Right lobe of liver (tissue), 6 donors: ENCODE measurements around the gene CPE. TPM values are rescaled to one million over a fixed set of nuclear protein-coding genes. Genes with fewer than 3 reads are reported as not detected.
"Not testable (repeated sequence)": the region's sequence is repeated elsewhere in the genome, so short reads cannot be mapped to it uniquely, and the experiment has no call there.

ENCODE experiments used
- ATAC-seq, 4 donors: fragments of 200-7000 bp; cut with Tn5 transposase; one replicate each; pipeline ENCODE4 v1.9.1; 2020; ENCODE audit warnings: mild to moderate bottlenecking in 4 of 4, moderate library complexity in 4 of 4
- DNase-seq, 3 donors: peaks; one replicate each; pipeline ENCODE4 v3.0.0-alpha.2; 2020
- H3K27ac ChIP-seq, 3 donors: fragments of 200-600 bp; one replicate each; pipeline ENCODE4 v1.8.0; 2022
- H3K27me3 ChIP-seq, 2 donors: fragments of 200-600 bp; one replicate each; pipeline ENCODE4 v1.8.0; 2022
- H3K36me3 ChIP-seq, 4 donors: fragments of 200-600 bp; sonication (generic) in 1 of 4; one replicate each; pipeline versions ENCODE4 v1.5.1 to v1.8.0; 2017 to 2022; ENCODE audit warnings: control low read depth in 1 of 4
- H3K4me1 ChIP-seq, 4 donors: fragments of 200-600 bp; sonication (generic) in 1 of 4; one replicate each; pipeline versions ENCODE4 v1.5.1 to v1.8.0; 2017 to 2022; ENCODE audit warnings: control low read depth in 1 of 4
- H3K4me3 ChIP-seq, 3 donors: fragments of 200-600 bp; one replicate each; pipeline ENCODE4 v1.8.0; 2022
- H3K9me3 ChIP-seq, 4 donors: fragments of 200-600 bp; sonication (generic) in 1 of 4; one replicate each; pipeline versions ENCODE4 v1.5.1 to v1.8.0; 2017 to 2022; ENCODE audit warnings: control low read depth in 1 of 4
- POLR2A ChIP-seq: fragments of 450-650 bp; IDR thresholded peaks from one replicate; pipeline ENCODE4 v1.6.1; 2017; ENCODE audit warnings: antibody characterized with exemption, mild to moderate bottlenecking
- WGBS: methylation state at CpG from one replicate; pipeline ENCODE4 v1.1.6; 2018; ENCODE audit warnings: low coverage, low lambda C conversion rate; ENCODE audit not compliant: insufficient coverage; ENCODE audit errors: missing lambda C conversion rate; 5-methylcytosine and 5-hydroxymethylcytosine counted together
- intact Hi-C, 2 donors: fragments of 100-400 bp; cut with DNase I; formaldehyde crosslinking; loops; one replicate each; pipeline versions ENCODE4 v1.11.2 to v1.14.1; 2022
- total RNA-seq, 6 experiments: library from RNA; depleted of rRNA in 2 of 6; stranded (reverse); fragments of >200 nt in 2 of 6; fragmentation: NEBNext Ultra II Directional in 3 of 6; extraction: Animal tissue kit (Norgen Biotek cat#: 25700) in 3 of 6; gene quantifications; one replicate each; pipeline versions ENCODE4 v1.1.0 to v1.2.4, GENCODE V29; 2016 to 2023
- TF ChIP-seq, protein P1 (sequence below), 4 donors: fragments of 200-600 bp in 3 of 4; fragments of 450-650 bp in 1 of 4; IDR thresholded peaks; one replicate each; pipeline versions ENCODE4 v1.5.1 to v1.8.0; 2016 to 2022; ENCODE audit warnings: antibody characterized with exemption in 4 of 4, mild to moderate bottlenecking in 2 of 4
- donor health status: DM: no; HTN: yes; CAD: no.
- donor health status: DM: no; HTN: no; CAD: no.
- donor health status: DM: no; HTN: no; CAD: no.
- donor health status: DM: no; HTN: yes; CAD: no.
- donor health status: DM: no; HTN: yes; CAD: no.

CPE gene
- total RNA-seq, 6 experiments from 2014 or later: 4.2 to 17.3 (median 9.4) TPM

DNA sequence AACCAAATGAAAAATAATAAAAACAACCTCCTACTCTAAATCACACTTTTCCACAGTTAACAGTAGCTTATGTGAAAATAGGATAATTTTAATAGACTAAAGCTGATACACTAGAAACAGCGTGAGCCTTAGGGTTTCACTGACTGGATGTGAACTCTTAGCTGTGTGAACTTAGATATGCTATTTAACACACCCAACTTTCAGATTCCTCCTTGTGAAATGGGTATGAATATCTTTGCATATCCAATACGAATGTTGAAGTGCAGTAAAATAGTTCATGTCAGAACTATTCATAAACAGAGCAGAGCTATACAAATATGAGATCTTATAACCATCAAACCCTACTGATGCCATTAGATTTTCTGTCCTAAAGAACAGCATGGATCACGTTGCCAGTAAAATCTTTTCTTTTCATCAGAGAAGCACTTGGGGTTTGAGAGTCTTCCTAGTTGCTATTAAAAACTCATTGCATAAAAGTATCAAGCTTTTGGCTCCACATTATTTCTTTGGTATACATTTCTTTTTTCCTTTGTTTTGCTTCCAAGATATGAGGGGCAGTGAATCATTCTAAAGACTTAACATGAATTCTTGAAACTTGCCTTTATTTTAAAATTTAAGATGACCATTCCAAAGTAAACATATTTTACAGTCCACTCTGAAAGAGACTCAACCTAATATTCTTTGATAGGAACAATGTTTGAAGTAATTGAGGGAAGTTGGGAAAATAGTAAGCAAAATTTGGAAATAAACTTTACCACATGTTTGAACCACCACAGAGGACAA is 102.4 kb downstream of the CPE start:
- no peaks in the 10 kb centered on the region for H3K27me3 ChIP-seq

DNA sequence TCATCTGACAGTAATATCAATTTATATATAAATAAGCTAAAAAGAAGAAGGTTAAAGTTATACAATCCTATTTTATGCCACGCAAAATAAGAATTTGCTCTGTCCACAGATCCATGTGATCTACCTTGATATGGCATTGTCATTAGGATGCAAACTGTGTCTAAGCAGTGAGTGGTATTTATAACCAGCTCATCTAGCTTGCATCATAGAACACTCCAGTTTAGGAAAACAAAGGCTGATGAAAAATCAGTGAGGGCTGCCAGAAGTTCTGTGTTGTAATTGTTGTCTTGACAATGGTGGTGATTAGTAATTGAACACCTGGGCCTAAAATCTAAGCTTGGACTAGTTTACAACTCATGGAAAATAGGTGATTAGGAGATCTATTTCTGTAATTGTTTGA is 111.0 kb downstream of the CPE start:
- peaks cover 0 to 4% (median 0%) of the 10 kb centered on the region in 4 donors for H3K4me1 ChIP-seq
- no peaks in the 10 kb centered on the region for H3K36me3 ChIP-seq
- no peak overlapping the region for H3K4me3 ChIP-seq
- ATAC-seq (no peak), DNase-seq (no peak)
- no peaks in the 10 kb centered on the region for H3K27me3 ChIP-seq
- no peak overlapping the region for H3K27ac ChIP-seq
- intact Hi-C loops: no loop called here
- TF ChIP-seq, protein P1, sequence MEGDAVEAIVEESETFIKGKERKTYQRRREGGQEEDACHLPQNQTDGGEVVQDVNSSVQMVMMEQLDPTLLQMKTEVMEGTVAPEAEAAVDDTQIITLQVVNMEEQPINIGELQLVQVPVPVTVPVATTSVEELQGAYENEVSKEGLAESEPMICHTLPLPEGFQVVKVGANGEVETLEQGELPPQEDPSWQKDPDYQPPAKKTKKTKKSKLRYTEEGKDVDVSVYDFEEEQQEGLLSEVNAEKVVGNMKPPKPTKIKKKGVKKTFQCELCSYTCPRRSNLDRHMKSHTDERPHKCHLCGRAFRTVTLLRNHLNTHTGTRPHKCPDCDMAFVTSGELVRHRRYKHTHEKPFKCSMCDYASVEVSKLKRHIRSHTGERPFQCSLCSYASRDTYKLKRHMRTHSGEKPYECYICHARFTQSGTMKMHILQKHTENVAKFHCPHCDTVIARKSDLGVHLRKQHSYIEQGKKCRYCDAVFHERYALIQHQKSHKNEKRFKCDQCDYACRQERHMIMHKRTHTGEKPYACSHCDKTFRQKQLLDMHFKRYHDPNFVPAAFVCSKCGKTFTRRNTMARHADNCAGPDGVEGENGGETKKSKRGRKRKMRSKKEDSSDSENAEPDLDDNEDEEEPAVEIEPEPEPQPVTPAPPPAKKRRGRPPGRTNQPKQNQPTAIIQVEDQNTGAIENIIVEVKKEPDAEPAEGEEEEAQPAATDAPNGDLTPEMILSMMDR (IDR thresholded peaks at IDR 0.05): no peak
- no peak for TF ChIP-seq POLR2A
- H3K9me3 ChIP-seq: no peaks in the 10 kb centered on the region
- 72% methylated on average over 1 of the region's 1 CpG for WGBS

More for the DNA sequence above, 102.4 kb downstream of the CPE start:
- ATAC-seq (no peak), DNase-seq (no peak)
- intact Hi-C loops: no loop called here
- WGBS: 77% methylated on average over 3 of the region's 3 CpGs
- TF ChIP-seq, protein P1 (IDR thresholded peaks at IDR 0.05): no peak
- no peak for TF ChIP-seq POLR2A
- Histone ChIP-seq H3K9me3 (no peaks in the 10 kb centered on the region), H3K4me3 (no peak overlapping the region), H3K36me3 (no peaks in the 10 kb centered on the region), H3K27ac (no peak overlapping the region), H3K4me1 (no peaks in the 10 kb centered on the region)

DNA sequence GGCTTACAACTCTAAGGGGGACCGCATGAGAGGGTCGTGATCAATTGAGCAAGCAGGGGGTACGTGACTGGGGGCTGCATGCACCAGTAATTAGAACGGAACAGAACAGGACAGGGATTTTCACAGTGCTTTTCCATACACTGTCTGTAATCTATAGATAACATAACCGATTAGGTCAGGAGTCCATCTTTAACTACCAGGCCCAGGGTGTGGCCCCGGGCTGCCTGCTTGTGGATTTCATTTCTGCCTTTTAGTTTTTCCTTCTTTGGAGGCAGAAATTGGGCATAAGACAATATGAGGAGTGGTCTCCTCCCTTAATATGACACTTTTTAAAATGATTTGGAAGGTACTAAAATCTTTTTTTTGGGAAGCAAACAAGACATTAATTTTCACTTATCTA is 113.8 kb downstream of the CPE start:
- DNase-seq, H3K27ac ChIP-seq, H3K36me3 ChIP-seq, intact Hi-C loops, H3K9me3 ChIP-seq, ATAC-seq, H3K4me3 ChIP-seq, H3K27me3 ChIP-seq, H3K4me1 ChIP-seq: not testable (repeated sequence)
- WGBS: 60% methylated on average over 6 of the region's 6 CpGs

DNA sequence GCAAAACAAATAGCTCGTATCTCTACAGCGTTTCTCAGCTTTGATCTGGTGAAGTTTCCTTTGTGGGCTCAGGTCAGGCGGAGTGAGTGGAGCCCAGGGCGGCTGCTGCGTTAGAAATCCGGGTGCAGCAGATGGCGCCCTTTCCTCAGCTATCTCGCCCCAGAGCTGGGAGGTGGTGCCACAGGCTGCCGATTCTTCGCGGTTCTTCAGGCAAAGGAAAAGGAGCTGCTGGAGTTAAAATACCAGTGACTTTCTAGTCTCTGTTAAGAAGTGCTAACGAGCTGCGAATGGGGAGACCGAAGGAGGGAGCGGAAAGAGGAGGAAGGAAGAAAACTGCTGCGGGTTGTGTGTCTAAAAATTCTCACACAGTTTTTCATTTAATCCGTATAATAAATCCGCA is 114.6 kb downstream of the CPE start:
- intact Hi-C loops: no loop called here
- Histone ChIP-seq H3K27me3 (no peaks in the 10 kb centered on the region), H3K27ac (no peak overlapping the region), H3K4me3 (peak overlapping the region in 1 of 3 donors; percentile 24), H3K9me3 (no peaks in the 10 kb centered on the region), H3K36me3 (no peaks in the 10 kb centered on the region), H3K4me1 (peaks cover 0 to 4% (median 0%) of the 10 kb centered on the region in 4 donors)
- 4% methylated on average over 18 of the region's 18 CpGs for WGBS
- no peak for TF ChIP-seq POLR2A
- TF ChIP-seq, protein P1 (IDR thresholded peaks at IDR 0.05): peak; percentile 68 to 91 (median 81)
- ATAC-seq: peak; percentile 100
- DNase-seq: peak; percentile 74 to 80 (median 80)
